Measurements from ENCODE around the gene ZNF213.
"Not testable (repeated sequence)": the region's sequence is repeated elsewhere in the genome, so short reads cannot be mapped to it uniquely, and the experiment has no call there.

Gene ZNF213

DNA sequence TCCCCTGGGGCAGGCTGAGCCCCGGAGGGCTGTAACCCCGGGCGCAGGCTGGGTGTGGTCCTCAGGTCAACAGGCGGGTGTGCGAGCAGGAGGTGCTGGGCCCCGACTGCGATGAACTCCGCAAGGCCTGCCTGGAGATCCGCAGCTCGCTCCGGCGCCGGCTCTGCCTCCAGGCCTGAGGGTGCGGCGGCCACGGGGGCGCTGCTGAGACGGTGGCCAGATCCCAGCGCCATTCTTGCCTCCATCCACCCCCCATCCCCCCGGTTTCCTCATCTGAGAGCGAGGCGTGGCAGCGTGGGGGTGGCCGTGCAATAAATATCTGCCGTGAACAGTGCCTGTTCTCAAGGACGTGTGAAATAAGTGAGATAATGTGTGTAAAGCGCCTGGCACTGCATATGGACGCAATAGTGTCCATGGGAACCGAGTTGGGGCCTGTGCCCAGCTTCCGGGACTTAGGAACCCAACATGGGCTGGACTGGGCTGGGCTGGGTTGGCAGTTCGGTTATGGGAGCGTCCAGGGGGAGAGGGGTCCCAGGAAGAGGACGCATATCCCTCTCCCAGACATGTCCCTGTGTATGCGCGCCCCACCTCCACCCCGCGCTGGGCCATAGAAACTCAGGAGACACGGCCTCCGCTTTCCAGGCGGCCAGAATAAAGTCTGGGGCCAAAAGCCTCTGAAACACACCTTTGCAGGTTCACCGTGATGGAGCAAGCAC is 15.0 kb downstream of the ZNF213 start:
- DNase-seq: peak; percentile 53 to 63

DNA sequence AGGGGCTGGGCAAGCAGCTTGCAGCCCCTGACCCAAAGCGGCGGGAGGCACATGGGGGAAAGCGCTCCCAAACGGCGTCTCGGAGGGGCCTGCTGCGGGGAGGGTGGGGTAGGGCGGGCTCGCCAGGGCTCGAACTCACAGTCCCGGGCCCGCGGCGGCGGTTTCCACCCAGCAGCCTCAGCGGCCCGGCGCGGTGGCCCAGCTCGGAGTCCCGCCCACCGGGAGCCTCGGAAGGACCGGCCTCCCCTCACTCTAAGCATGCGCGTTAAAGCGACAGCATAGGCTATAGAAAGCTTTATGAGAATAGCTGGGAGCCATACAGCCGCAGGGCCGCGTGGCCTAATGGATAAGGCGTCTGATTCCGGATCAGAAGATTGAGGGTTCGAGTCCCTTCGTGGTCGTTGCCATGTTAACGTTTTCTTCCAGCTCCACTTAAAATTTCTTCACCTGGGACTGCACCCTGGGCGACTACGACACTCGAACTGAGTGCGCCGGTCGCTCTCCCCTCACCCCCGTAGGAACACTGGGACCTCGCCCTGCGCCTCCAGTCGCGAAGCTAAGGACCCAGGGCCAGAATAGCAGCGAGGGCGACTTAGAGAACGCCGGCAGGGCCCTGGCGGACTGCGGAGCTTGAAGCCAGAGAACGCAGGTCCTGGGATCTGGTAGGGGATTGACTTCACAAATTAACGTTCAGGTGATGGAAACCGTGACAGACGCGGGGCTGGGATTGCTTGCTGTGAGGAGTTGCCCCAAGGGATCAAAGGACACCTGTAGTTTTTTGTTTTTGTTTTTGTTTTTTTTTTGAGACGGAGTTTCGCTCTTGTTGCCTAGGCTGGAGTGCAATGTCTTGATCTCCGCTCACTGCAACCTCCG is 15.8 kb downstream of the ZNF213 start:
- peak; percentile 96 to 99 for DNase-seq

GRCh38 chr16:3152027-3152276 is 17.1 kb downstream of the ZNF213 start:
- peak in 1 of 2 donors; percentile 54 for DNase-seq

DNA sequence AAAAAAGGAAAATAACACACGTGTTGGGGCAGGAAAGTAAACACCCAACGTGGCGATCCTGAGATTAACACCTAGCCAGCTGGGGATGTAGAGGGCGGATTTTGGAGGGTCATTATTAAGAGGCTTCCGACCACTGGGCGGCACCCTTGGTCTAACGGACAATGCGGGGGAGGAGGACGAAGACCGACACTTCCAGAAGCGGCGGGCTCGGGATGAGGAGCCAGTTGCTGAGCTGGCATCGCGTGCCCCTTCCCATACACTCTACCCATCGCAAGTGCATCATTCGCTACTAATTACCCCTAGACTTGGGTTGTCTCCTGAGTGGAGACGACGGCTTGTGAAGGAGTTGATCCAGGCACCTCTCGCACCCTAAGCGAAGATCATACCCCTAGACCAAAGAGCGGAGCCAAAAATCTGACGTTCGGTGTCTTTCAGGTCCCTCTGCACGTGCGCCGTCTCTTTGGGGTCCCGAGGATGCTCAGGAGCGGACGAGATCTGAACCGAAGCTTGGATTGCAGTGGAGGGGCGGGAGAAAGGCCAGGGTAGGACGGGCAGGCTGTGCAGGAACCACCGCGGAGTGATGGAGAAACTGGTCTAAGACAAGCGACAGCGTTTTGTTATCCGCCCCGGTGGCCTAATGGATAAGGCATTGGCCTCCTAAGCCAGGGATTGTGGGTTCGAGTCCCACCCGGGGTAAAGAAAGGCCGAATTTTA is 17.6 kb downstream of the ZNF213 start:
- peak; percentile 83 to 84 for DNase-seq

GRCh38 chr16:3152991-3153368 is 18.2 kb downstream of the ZNF213 start:
- DNase-seq: no peak

DNA sequence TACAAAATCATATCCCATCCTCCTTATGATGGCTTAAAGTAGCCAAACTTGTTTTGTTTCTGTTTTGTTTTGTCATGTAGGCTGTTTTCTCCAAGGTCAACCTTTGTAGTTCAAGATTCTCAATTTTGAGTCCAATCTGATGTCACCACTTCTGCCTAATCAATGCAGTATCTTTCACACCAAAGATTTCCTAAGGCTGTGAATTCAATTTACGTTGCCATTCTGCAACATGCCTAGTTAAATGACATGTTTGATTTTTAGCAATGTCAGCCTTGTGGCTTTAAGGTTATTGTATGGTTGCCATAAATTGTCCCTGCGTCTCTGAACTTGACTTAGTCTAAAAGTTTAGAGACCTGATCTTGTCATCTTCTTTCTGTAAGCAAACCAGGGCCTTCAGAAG is 20.4 kb downstream of the ZNF213 start:
- no peak for DNase-seq

- DNase-seq: no peak
Observed at GRCh38 chr16:3155972-3156371, 21.1 kb downstream of the ZNF213 start.

- peak; percentile 73 to 82 for DNase-seq
Observed at GRCh38 chr16:3157229-3158025, 22.6 kb downstream of the ZNF213 start.

GRCh38 chr16:3158026-3158509 is 23.2 kb downstream of the ZNF213 start:
- DNase-seq: peak in 1 of 2 donors; percentile 18

GRCh38 chr16:3158510-3159314 is 23.9 kb downstream of the ZNF213 start:
- peak; percentile 93 to 95 for DNase-seq

DNA sequence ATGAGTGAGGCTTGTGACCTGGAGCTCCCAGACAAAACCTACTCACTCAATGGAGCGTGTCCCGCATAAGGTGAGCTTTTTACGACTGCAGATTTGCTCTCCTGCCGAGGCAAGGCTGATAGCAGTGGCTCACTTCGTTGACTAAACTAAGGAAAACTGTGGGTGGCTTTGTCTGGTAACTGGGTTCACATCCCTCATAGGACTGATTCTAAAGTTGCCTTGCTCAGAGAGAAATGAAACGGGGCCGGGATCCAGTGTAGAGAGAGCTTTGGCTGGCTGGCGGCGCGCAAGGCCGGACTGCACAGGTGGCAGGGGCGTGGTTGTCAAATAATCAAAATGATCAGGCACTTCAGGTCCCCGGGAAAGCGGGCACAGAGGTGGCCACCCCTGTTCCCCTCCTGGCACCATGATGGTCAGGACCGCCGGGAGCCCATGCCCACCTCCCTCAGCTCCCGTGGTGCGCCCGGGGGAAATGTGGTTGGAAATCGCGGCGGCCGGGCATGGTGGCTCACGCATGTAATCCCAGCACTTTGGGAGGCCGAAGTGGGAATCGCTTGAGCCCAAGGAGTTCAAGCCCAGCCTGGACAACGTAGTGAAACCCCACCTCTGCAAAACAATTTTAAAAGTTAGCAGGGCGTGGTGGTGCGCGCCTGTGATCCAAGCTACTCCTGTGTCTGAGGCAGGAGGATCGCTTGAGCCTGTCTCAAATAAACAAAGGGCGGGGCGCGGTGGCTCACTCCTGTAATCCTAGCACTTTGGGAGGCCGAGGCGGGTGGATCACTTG is 26.6 kb downstream of the ZNF213 start:
- DNase-seq: no peak

DNA sequence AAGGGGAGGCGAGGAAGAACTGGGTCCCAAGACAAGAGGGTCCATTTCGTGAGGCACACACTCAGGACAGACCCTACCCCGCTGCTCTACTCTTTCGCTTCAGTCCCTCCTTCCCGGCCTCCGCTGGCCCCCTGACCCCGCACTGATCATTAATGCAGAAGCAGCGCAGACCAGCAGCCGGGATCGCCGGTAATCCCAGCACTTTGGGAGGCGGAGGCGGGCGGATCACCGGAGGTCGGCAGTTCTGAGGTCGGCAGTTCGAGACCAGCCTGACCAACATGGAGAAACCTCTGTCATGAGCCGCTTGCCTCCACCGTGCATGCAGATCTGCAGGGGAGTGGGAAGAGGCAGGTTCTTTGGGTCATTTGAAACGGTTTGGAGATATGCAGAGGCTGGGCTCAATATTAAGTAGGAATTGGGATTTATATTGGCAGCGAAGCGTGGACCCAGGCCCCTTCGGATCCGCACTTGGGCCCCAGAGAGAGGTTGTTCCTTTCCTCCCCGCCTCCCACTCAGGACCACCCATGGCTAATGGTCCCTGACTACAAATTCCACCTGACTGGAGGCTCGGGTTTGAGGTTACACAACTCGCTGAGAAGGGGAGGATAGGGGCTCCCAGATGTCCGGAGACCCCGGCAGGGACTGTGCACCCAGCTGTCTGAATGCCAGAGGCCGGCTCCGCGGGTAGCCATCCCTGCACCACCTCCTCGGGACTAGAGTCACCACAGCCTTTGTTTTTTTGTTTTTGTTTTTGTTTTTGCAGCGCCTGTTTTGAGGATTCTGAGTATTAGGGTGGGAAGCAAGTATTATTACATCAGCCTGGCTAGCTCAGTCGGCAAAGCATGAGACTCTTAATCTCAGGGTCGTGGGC is 29.5 kb downstream of the ZNF213 start:
- DNase-seq: no peak

DNA sequence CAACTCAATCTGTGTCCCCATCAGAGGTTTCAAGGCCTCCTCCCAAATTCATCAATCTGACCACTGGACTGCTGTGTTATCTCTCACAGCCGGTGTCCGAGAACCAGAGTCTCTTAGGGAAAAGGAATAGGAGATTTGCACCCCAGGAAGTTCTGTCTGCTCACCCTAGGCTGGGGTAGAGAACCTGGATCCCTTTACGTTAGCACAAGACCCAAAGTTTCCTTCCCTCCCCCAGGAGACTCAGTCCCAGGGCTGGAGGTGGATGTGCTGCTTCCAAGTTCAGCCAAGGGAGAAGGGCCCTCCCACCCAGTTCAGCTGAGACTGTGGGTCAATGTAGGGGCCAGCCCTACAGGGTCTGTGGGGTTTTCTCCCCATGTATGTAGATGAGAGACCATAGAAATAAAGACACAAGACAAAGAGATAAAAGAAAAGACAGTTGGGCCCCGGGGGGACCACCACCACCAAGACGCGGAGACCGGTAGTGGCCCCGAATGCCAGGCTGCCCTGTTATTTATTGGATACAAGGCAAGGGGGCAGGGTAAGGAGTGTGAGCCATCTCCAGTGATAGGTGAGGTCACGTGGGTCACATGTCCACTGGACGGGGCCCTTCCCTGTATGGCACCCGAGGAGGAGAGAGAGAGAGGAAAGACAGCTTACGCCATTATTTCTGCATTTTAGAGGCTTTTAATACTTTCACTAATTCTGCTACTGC is 30.4 kb downstream of the ZNF213 start:
- no peak for DNase-seq

DNA sequence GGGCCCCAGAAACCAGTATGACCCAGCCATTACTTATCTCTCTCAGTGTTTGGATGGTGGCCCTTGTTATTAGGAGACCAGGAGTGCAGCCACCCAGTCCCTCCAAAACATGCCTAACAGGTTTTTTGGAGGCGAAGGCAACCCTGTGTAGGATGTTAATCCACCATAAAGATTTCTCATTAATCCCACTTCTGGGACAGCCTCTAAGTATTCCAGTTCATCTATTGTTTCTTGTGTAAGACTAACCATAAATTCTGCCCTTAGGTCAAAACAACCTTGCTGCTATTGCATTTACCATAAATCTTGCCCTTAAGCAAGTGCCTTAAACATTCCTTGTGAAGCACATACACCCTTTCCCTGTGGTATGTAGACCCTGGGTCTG is 31.7 kb downstream of the ZNF213 start:
- DNase-seq: no peak

- not testable (repeated sequence) for DNase-seq
Observed at GRCh38 chr16:3168729-3169128, 33.9 kb downstream of the ZNF213 start.

- no peak for DNase-seq
Observed at GRCh38 chr16:3170440-3171180, 35.8 kb downstream of the ZNF213 start.

GRCh38 chr16:3171181-3171854 is 36.5 kb downstream of the ZNF213 start:
- peak; percentile 31 to 47 for DNase-seq
